HG03432 (cell line): ENCODE results near the gene CALHM2.

Experiments used
- ATAC-seq: cut with Tn5 transposase; IDR thresholded peaks from one replicate; pipeline ENCODE4 v1.9.1; 2021; ENCODE audit warnings: mild to moderate bottlenecking, moderate library complexity; ENCODE audit not compliant: unreplicated experiment

The CALHM2 gene

GRCh38 chr10:103451091-103451813 lies 918 bp downstream of the CALHM2 start:
- no peak for ATAC-seq

GRCh38 chr10:103450201-103450695 lies 1.9 kb downstream of the CALHM2 start:
- no peak for ATAC-seq

- ATAC-seq = no peak
Observed at GRCh38 chr10:103449208-103450144, 2.7 kb downstream of the CALHM2 start.

- no peak for ATAC-seq
Observed at GRCh38 chr10:103448746-103449145, 3.4 kb downstream of the CALHM2 start.

GRCh38 chr10:103447187-103447586 lies 5.0 kb downstream of the CALHM2 start:
- no peak for ATAC-seq

- ATAC-seq = no peak
Observed at GRCh38 chr10:103445767-103446567, 6.2 kb downstream of the CALHM2 start.

- ATAC-seq = no peak
Observed at GRCh38 chr10:103445366-103445765, 6.8 kb downstream of the CALHM2 start.

- ATAC-seq = no peak
Observed at GRCh38 chr10:103444478-103444877, 7.7 kb downstream of the CALHM2 start.

- ATAC-seq = no peak
Observed at GRCh38 chr10:103443475-103444185, 8.5 kb downstream of the CALHM2 start.

GRCh38 chr10:103442031-103442461 lies 10.1 kb downstream of the CALHM2 start:
- no peak for ATAC-seq

- ATAC-seq = no peak
Observed at GRCh38 chr10:103441611-103442010, 10.6 kb downstream of the CALHM2 start.

GRCh38 chr10:103441206-103441605 lies 11.0 kb downstream of the CALHM2 start:
- ATAC-seq = no peak

- no peak for ATAC-seq
Observed at GRCh38 chr10:103440416-103440815, 11.8 kb downstream of the CALHM2 start.

- no peak for ATAC-seq
Observed at GRCh38 chr10:103439776-103440175, 12.4 kb downstream of the CALHM2 start.

GRCh38 chr10:103433858-103434257 lies 18.3 kb downstream of the CALHM2 start:
- no peak for ATAC-seq

- no peak for ATAC-seq
Observed at GRCh38 chr10:103431902-103432301, 20.3 kb downstream of the CALHM2 start.

- no peak for ATAC-seq
Observed at GRCh38 chr10:103429647-103430046, 22.5 kb downstream of the CALHM2 start.

- no peak for ATAC-seq
Observed at GRCh38 chr10:103428989-103429643, 23.1 kb downstream of the CALHM2 start.

GRCh38 chr10:103427866-103428265 lies 24.3 kb downstream of the CALHM2 start:
- ATAC-seq = no peak

- no peak for ATAC-seq
Observed at GRCh38 chr10:103423748-103424147, 28.4 kb downstream of the CALHM2 start.
